Activated CD4-positive, alpha-beta T cell treated with anti-CD3 and anti-CD28 coated beads, Interleukin-2, amount 10 ng/mL, durations not matched to agents 7 days and 5 days (primary cell): ENCODE data around the gene MEG3. TPM values are rescaled to one million over a fixed set of nuclear protein-coding genes. Genes with fewer than 3 reads are reported as not detected.

Experiments
- CTCF ChIA-PET: fragments of 350-600 bp; sonication (Branson Sonifier 250); formaldehyde crosslinking; loops from one replicate; lab custom pipeline; 2021; ENCODE audit warnings: antibody characterized with exemption; lab: Charles Lee
- POLR2A ChIA-PET: fragments of 350-600 bp; sonication (Branson Sonifier 250); formaldehyde crosslinking; loops from one replicate; lab custom pipeline; 2021; ENCODE audit warnings: antibody characterized with exemption; lab: Charles Lee
- DNase-seq: peaks from one replicate; pipeline ENCODE4 v3.0.0-alpha.2; 2020
- H3K27ac Mint-ChIP-seq: one replicate; pipeline ENCODE4 v1.8.0; 2021; ENCODE audit warnings: mild to moderate bottlenecking, moderate library complexity, mixed read lengths
- H3K27me3 Mint-ChIP-seq: one replicate; pipeline ENCODE4 v1.8.0; 2021; ENCODE audit warnings: mixed read lengths
- H3K36me3 Mint-ChIP-seq: one replicate; pipeline ENCODE4 v1.8.0; 2021; ENCODE audit warnings: low read depth, mixed read lengths
- H3K4me1 Mint-ChIP-seq: one replicate; pipeline ENCODE4 v1.8.0; 2021; ENCODE audit warnings: mixed read lengths
- H3K4me3 Mint-ChIP-seq: one replicate; pipeline ENCODE4 v1.8.0; 2021; ENCODE audit warnings: mild to moderate bottlenecking, moderate library complexity, mixed read lengths
- H3K9me3 Mint-ChIP-seq: one replicate; pipeline ENCODE4 v1.8.0; 2021; ENCODE audit warnings: mixed read lengths
- total RNA-seq, 2 experiments: library from RNA; stranded (reverse); gene quantifications; one replicate each; pipeline ENCODE4 v1.2.3, GENCODE V29; 2021

MEG3 gene
- total RNA-seq, 2 experiments from 2014 or later: not detected

- H3K27me3 Mint-ChIP-seq: no peaks in the 10 kb centered on the region
- CTCF ChIA-PET: no interaction called here
- no peak for DNase-seq
- H3K4me1 Mint-ChIP-seq: no peaks in the 10 kb centered on the region
- no peaks in the 10 kb centered on the region for H3K36me3 Mint-ChIP-seq
- POLR2A ChIA-PET: no interaction called here
- H3K27ac Mint-ChIP-seq: no peak overlapping the region
- no peaks in the 10 kb centered on the region for H3K9me3 Mint-ChIP-seq
- no peak overlapping the region for H3K4me3 Mint-ChIP-seq
Measured at GRCh38 chr14:100783630-100784370, 42.1 kb upstream of the MEG3 start.

GRCh38 chr14:100784523-100785337 is 41.2 kb upstream of the MEG3 start:
- CTCF ChIA-PET: no interaction called here
- DNase-seq: no peak
- Mint-ChIP-seq H3K27me3 (no peaks in the 10 kb centered on the region), H3K4me3 (no peak overlapping the region), H3K4me1 (no peaks in the 10 kb centered on the region), H3K36me3 (no peaks in the 10 kb centered on the region), H3K27ac (no peak overlapping the region), H3K9me3 (no peaks in the 10 kb centered on the region)
- POLR2A ChIA-PET: no interaction called here

- no peak for DNase-seq
- Mint-ChIP-seq H3K27ac (no peak overlapping the region), H3K4me3 (no peak overlapping the region), H3K27me3 (no peaks in the 10 kb centered on the region), H3K36me3 (no peaks in the 10 kb centered on the region), H3K4me1 (no peaks in the 10 kb centered on the region), H3K9me3 (no peaks in the 10 kb centered on the region)
- CTCF ChIA-PET: no interaction called here
- POLR2A ChIA-PET: no interaction called here
Measured at GRCh38 chr14:100785338-100785615, 40.6 kb upstream of the MEG3 start.

GRCh38 chr14:100785626-100786025 is 40.3 kb upstream of the MEG3 start:
- DNase-seq: no peak
- Mint-ChIP-seq H3K27ac (no peak overlapping the region), H3K4me1 (no peaks in the 10 kb centered on the region), H3K4me3 (no peak overlapping the region), H3K36me3 (no peaks in the 10 kb centered on the region), H3K9me3 (no peaks in the 10 kb centered on the region), H3K27me3 (no peaks in the 10 kb centered on the region)
- CTCF ChIA-PET: no interaction called here
- POLR2A ChIA-PET: no interaction called here

GRCh38 chr14:100786131-100786530 is 39.8 kb upstream of the MEG3 start:
- H3K36me3 Mint-ChIP-seq: no peaks in the 10 kb centered on the region

GRCh38 chr14:100786576-100787219 is 39.2 kb upstream of the MEG3 start:
- H3K4me3 Mint-ChIP-seq: no peak overlapping the region
- CTCF ChIA-PET: interaction anchor here (0.9 kb wide), 1 partner anchor 25 kb away, joined by 3 read pairs; no protein-coding TSS in a partner anchor
- H3K36me3 Mint-ChIP-seq: no peaks in the 10 kb centered on the region
- no peak overlapping the region for H3K27ac Mint-ChIP-seq
- DNase-seq: no peak
- H3K9me3 Mint-ChIP-seq: no peaks in the 10 kb centered on the region
- POLR2A ChIA-PET: no interaction called here
- no peaks in the 10 kb centered on the region for H3K27me3 Mint-ChIP-seq
- H3K4me1 Mint-ChIP-seq: no peaks in the 10 kb centered on the region

More at GRCh38 chr14:100786131-100786530, 39.8 kb upstream of the MEG3 start:
- Mint-ChIP-seq H3K27ac (no peak overlapping the region), H3K4me1 (no peaks in the 10 kb centered on the region), H3K9me3 (no peaks in the 10 kb centered on the region), H3K4me3 (no peak overlapping the region), H3K27me3 (no peaks in the 10 kb centered on the region)
- no peak for DNase-seq
- ChIA-PET POLR2A (no interaction called here), CTCF (no interaction called here)

GRCh38 chr14:100787659-100788058 is 38.3 kb upstream of the MEG3 start:
- POLR2A ChIA-PET: no interaction called here
- Mint-ChIP-seq H3K27me3 (no peaks in the 10 kb centered on the region), H3K27ac (no peak overlapping the region), H3K4me1 (no peaks in the 10 kb centered on the region), H3K9me3 (no peaks in the 10 kb centered on the region), H3K36me3 (no peaks in the 10 kb centered on the region), H3K4me3 (no peak overlapping the region)
- CTCF ChIA-PET: interaction anchor here (0.9 kb wide), 1 partner anchor 26 kb away, joined by 3 read pairs; no protein-coding TSS in a partner anchor
- DNase-seq: no peak

- Mint-ChIP-seq H3K9me3 (no peaks in the 10 kb centered on the region), H3K36me3 (no peaks in the 10 kb centered on the region), H3K27ac (no peak overlapping the region), H3K27me3 (no peaks in the 10 kb centered on the region), H3K4me1 (no peaks in the 10 kb centered on the region), H3K4me3 (no peak overlapping the region)
- POLR2A ChIA-PET: no interaction called here
- no peak for DNase-seq
- CTCF ChIA-PET: interaction anchor here (1.3 kb wide), 1 partner anchor 16 kb away, joined by 3 read pairs; no protein-coding TSS in a partner anchor
Measured at GRCh38 chr14:100788517-100788916, 37.4 kb upstream of the MEG3 start.

GRCh38 chr14:100788942-100789341 is 37.0 kb upstream of the MEG3 start:
- H3K27me3 Mint-ChIP-seq: peaks cover 2% of the 10 kb centered on the region
- no peak overlapping the region for H3K4me3 Mint-ChIP-seq
- CTCF ChIA-PET: interaction anchor here (1.3 kb wide), 1 partner anchor 16 kb away, joined by 3 read pairs; no protein-coding TSS in a partner anchor
- H3K9me3 Mint-ChIP-seq: no peaks in the 10 kb centered on the region
- no peaks in the 10 kb centered on the region for H3K36me3 Mint-ChIP-seq
- no peaks in the 10 kb centered on the region for H3K4me1 Mint-ChIP-seq
- no peak overlapping the region for H3K27ac Mint-ChIP-seq
- POLR2A ChIA-PET: no interaction called here
- no peak for DNase-seq

- no peaks in the 10 kb centered on the region for H3K9me3 Mint-ChIP-seq
- no peaks in the 10 kb centered on the region for H3K4me1 Mint-ChIP-seq
- no peak overlapping the region for H3K4me3 Mint-ChIP-seq
- H3K27me3 Mint-ChIP-seq: peaks cover 4% of the 10 kb centered on the region
- DNase-seq: no peak
- H3K27ac Mint-ChIP-seq: no peak overlapping the region
- POLR2A ChIA-PET: no interaction called here
- no peaks in the 10 kb centered on the region for H3K36me3 Mint-ChIP-seq
- CTCF ChIA-PET: interaction anchor here (1.3 kb wide), 1 partner anchor 15 kb away, joined by 3 read pairs; no protein-coding TSS in a partner anchor
Measured at GRCh38 chr14:100789460-100790417, 36.2 kb upstream of the MEG3 start.

- Mint-ChIP-seq H3K4me1 (no peaks in the 10 kb centered on the region), H3K27me3 (peaks cover 4% of the 10 kb centered on the region), H3K36me3 (no peaks in the 10 kb centered on the region), H3K9me3 (no peaks in the 10 kb centered on the region), H3K4me3 (no peak overlapping the region), H3K27ac (no peak overlapping the region)
- POLR2A ChIA-PET: no interaction called here
- CTCF ChIA-PET: no interaction called here
- DNase-seq: no peak
Measured at GRCh38 chr14:100790502-100791347, 35.2 kb upstream of the MEG3 start.
